ENCODE data around the gene FCRLA.

DNA sequence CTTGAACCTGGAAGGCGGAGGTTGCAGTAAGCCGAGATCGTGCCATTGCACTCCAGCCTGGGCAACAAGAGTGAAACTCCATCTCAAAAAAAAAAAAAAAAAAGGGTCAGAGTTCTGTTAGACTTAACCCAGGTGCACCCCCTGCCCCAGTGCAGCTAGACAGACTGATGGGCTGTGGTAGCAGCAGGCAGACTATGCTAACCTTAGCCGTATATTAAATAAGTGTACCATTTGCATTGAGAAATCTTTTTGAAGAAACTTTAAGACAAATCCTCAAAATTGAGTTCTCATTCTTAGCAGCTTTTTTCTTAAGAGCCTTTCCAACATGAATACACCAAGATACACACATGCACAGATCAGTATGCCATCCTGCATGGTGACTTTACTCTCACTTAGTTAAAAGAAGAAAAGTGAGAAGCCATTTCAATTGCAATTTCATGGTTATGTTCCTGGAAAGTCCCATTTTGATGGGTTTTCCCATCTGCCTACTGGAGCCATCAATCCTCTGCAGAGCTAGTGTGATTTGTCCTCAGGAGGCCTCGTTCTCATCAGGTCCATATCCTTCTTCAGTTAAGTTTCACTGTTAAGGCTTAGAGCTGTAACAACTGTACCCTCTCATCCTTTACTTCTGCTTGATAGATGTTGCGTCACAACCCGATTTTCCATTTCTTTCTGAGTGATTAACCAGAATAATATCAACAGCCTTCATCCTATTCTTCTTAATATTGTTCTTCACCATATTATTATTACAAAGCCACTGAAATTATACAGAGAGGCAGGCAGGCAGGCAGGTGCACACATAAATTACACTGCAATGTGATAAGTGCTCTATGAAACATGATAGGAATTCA is 21.6 kb downstream of the FCRLA start:
- TF ChIP-seq CTCF (IDR thresholded peaks at IDR 0.05): no peak
- TF ChIP-seq POLR2A (IDR thresholded peaks at IDR 0.05): no peak
